HG02798 (cell line): Measurements from ENCODE around the gene LRRFIP1.
A peak's percentile ranks its signal among the peaks of the same experiment; 100 is the strongest.

Source experiments
- ATAC-seq: cut with Tn5 transposase; IDR thresholded peaks from one replicate; pipeline ENCODE4 v1.9.1; 2021; ENCODE audit warnings: mild to moderate bottlenecking; ENCODE audit not compliant: unreplicated experiment, poor library complexity

The LRRFIP1 gene

DNA sequence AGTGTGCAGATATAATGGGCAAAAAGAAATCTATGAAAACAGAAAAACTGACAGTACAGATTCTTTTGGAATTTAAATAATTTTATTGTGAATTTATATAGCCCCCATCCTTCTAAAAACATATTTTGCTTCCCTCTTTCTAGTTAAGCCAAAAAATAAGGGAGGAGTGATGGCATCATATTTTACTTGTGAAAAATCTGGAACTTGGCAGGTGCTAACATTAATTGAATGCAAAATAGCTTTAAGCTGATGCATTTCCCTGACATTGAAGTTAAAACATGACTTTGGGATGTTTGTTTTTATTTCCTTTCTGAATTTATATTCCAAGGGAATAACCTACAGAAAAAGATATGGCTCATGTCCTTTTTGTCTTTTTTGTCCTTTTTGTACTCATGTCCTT lies 88.6 kb downstream of the LRRFIP1 start:
- no peak for ATAC-seq

DNA sequence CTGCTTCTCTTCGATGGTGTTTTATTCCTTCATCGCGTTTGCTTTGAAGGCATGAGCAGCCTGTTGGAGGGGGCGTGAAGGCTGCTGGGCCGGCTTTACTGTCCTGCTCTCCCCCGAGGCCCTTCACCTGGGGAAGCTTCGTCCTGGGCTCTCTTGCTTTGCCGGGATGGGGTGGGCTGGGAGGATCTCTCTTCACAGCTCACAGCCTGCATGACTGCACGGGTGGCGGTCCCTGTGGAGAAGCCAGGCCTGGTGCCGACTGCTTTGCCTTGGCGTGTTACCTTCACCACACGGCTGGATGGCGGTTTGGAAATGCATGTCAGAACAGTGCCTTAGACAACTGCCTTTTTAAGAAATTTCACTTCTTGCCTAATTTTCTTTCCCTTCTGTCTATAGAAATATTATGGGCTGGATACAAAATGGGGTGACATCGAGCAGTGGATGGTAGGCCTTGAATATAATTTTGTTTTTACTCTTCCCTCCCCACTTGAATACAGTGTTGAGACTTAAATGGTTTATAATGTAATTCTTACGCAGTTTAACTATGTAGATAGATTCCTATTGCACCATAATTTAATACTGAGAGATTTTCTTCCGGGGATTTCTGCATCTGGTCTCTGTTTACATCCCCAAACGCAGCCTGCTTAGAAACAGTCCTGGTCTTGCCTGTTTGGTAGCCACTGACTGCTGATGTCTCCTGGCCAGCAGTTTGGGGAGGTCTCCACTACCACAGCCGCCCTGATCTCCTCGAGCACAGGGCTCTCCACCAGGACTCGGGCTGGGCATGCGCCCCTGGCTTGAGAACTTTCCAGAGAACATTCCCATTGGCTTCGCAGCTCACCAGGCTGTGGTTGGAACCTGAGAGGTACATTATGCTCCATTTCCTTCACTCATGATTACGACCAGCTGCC lies 90.2 kb downstream of the LRRFIP1 start:
- ATAC-seq, result no peak

DNA sequence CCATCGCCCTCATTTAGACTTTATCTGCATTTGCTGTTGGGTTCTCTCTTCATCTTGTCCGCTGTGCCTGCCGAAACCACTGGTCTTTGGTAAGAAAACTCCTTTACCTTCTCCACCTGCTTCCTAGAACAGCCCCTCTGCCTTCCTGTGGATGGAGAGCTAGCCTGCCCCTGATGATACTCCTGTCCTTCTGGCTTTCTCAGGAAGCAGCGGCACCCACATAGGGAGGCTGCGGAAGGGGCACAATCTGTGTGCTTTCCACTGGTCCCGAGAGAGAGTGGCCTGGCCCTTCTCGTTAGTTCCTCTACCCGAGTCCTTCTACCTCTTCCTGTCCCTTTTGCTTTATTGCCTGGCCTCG lies 90.9 kb downstream of the LRRFIP1 start:
- no peak for ATAC-seq

DNA sequence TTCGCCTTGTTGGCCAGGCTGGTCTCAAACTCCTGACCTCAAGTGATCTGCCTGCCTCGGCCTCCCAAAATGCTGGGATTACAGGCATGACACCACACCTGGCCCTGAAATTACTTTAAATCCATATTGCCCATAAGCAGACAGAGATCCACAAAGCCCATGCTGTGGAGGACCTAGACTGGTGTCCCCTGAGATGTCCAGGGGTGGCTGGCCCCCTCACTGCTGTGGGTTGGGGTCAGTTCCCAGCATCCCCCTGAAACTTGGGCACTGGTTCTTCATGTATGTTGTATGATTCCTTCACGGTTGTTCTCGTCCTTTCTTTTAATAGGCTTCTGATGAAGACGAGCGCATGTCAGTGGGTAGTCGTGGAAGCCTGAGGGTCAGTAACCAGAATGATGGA lies 93.1 kb downstream of the LRRFIP1 start:
- ATAC-seq, result no peak

DNA sequence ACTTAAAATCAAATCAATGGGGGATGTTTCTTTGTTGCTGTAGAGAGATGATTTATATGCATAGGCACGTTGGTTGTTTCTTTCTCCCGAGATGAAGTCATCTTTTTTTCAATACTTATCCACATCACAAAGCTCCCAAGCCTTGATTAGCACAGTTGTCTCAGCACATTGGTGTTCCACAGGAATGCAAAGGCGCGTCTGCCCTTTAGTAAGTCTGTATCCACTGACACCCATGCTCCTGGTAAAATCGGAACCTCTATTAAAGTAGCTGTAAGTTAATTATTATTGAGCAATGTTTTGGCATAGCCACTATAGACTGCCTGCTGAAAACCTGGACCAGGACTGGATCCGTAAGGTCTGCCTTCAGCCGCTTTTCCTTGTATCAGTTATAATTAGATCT lies 93.6 kb downstream of the LRRFIP1 start:
- ATAC-seq, result no peak

DNA sequence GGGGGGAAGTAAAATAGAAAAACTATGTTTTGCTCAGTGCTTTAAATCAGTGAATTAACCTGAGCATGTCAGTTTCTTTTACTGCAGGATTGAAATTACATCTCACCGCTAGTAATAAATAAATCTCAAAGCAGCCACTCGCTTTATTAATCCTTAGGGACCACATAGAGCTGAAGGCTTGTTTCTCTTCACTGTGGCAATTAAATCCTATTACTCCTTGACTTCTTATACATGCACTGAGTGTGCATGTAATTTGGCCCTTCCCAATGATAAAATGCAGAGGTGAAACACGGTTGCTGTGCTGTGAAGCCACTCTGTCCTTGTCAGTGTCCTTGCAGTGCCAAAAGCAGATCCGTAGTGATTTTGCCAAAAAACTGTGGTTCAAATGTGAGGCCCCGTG lies 94.1 kb downstream of the LRRFIP1 start:
- no peak for ATAC-seq

DNA sequence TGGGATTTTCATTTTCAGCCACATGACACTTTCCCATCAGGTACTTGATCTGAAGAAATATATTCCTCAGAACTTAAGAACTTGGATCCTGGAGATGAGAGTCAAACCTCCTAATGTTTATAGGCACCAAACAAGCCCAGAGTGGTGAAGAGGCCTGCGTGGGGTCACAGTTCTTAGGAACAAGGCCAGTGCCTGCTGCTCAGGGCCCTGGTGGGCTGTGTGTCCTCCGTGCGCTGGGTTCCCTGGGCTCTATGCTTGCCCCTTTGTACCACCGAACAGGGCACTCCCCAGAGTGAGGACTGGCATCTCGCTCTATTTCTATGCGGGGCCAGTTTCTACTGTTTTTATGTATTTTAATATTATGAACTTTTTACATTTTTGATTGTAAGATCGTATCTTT lies 95.2 kb downstream of the LRRFIP1 start:
- ATAC-seq, result no peak

DNA sequence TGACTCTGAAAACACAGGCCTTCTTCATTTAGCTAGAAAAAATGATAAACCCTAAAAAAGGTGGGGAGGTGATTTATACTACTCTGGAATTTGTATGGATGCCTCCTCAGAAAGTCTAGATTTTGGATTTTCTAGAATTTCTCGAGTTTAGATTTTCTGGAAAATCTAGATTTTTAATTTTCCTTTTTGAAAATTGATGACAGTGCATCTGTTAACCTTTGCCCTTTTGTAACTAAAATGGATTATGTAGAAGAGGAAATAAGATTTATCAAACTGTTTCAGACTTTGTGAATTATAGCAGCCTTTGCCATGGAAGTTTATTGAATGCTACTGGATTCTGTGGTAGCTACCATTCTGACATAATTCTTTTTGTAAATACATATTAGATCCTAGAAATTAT lies 95.6 kb downstream of the LRRFIP1 start:
- no peak for ATAC-seq

DNA sequence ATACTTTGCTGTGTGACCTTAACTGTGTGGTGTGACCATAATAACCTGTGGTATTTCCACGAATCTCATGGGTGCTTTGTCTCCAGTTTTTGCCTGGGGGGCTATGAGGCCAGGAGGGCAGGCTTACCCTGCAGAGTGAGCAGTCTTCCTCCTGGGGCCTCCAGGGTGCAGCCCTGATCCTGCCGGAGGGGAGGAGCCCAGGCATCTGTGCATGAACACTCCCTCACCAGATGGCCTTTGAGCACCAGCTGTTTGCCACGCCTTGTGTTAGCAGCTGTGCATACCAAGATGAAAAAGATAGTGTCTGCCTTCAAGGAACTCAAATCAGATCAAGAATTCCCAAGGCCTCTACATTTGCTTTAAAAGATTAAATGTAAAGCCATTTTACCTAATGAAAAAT lies 96.2 kb downstream of the LRRFIP1 start:
- ATAC-seq, result peak; percentile 85

DNA sequence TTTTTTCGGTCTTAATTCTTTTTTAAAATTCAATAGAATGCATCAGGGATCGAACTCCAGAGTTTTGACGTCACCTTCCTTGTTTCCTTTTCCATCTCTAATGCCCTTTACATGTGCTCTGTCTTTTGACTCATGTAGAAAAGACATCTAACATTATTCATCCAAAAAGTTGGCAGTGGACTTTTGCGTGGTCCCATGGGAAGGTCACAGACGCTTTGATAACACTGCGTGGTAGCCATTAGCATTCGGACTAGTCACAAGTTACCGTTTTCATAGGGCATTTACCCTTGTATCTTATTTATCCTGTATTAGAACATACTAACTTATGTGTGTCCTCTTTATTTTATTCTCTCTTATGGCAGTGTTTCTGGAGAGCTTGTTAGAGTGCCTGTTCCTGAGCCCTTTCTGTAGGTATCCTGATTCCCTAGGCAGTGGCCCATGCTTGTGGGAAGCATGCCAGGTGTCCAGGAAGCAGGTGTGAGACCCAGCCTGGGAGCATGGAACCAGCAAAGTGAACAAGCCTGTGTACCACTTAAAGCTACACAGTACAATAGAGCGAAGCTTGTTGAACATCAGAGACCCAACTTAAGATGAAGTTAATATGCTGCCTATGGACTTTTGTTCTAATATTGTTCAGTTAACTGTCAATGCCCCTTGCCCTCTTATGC lies 97.6 kb downstream of the LRRFIP1 start:
- no peak for ATAC-seq

DNA sequence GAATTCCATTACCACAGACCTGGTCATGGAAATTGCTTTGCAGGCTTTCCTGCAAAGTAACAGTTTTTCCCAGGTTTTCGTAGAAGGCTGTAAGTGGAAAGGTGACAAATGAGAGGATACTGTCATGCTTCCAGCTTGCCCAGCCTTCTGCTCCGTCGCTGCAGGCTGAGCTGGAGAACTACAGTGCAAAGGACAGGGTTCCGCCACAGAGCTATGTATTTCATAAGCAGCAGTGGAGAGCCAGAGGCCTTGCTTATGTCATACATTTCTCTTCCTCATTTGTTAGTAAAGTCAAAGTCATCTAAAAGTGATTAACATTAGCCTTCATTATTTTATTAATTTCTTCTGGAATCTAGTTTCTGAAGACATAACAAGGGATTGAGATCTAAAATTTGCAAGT lies 98.3 kb downstream of the LRRFIP1 start:
- ATAC-seq, result no peak

DNA sequence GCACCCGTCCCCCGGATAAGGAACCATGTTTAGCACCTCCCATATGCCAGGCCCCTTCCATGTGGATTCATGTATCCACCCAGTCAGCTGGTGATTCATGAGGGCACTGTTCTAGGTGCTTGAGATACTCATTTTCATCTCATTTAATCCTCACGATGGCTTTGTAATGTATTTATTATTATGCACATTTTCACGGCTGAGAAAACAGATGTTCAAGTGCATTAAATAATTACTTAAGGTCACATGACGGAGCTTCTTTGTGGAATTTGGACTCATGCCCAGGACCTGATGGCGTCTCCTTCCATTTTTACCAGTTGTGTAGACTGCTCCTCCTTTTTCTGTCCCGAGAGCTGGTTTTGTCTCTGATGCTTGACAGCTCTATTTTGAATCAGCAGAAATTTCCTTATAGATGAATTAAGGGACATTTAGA lies 99.0 kb downstream of the LRRFIP1 start:
- ATAC-seq, result no peak

DNA sequence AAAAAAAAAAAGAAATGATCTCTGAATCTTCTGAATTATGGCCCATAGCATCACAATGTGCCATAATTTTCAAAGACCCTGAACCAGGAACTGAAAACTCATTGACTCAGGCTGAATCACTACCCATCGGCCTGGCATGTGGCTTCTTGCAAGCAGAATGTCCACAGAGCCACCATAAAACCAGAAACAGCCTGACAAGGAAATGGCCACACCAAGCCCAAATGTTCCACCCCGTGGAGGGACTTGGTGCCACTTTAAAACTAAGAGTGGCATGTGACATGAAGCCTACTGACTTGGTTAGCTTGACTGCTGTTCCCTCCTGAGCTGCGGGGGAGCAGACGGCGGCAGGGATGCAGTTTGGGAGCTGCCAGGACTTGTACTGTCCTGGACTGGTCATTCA lies 100.0 kb downstream of the LRRFIP1 start:
- no peak for ATAC-seq

DNA sequence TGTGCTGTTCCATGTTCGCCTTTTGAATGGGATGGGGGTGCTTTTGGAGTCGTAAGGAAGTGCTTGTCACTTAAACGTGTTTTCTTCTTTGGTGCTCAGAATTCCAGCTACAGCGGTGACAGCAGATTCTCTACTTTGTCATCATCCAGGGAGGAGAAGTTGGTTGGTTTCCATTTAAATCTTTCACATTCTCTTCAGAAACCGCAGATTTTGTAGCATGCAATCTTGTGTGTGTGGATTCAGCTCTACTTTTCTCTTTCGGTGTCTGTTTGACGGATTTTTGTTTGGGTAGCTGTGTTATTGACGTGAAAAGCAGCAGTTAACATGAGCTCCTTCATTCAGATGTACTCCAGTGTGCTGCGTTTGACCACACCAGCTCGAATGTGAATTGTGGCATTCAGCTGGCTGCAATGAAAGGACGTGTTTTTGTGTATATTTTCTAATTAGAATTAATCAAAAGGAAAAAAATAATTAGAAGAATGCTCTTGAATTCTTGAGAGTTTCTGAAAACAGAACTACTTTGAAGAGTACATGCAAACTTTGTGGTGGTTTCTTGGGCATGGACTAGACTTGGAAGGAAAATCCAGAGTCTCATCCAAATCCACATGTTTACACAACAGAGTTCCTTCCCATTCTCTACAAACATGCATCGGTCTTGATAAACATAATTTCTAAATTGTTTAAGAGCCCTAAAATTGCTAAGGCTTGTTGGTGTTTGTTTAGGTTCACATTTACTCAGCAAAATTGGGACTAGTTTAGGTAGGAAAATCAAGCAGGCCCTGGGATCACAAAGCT lies 102.5 kb downstream of the LRRFIP1 start:
- ATAC-seq, result no peak

DNA sequence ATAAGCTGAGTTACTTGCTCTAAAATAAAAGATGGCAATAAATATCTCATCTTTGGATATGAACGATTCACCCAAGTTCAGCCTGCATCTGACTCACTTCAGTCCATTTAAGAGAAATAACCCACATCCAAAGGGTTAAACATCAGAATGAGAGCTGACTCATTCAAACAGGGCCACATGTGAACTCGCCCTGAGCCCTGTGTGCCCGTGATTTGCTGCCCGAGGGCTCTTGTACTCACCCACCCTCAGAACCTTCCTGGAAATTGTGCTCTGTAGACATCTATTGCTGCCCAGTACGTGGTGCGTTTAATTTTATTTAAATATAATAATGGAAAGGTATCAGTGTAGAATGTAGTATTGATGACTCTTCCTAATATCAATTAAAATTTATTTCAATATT lies 104.3 kb downstream of the LRRFIP1 start:
- ATAC-seq, result no peak

DNA sequence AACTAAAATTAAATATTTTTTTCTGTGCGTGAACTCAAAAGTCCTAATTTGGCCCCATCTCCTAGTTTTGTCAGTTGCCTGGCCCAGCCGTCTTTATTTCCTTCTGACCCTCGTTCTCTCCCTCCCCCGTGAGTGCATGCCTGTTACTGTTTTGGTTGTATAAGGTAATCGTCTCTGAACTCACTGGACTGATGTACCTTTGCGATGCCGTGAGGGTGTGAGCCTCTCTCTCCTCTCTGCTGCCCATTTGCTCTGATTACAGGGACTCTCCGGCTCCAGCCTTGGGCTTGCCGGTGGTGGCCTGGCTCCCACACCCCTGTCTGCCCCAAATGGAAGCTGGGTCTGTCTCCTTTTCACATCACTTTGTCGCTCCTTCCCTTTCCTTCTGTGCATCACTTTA lies 104.7 kb downstream of the LRRFIP1 start:
- ATAC-seq, result no peak

DNA sequence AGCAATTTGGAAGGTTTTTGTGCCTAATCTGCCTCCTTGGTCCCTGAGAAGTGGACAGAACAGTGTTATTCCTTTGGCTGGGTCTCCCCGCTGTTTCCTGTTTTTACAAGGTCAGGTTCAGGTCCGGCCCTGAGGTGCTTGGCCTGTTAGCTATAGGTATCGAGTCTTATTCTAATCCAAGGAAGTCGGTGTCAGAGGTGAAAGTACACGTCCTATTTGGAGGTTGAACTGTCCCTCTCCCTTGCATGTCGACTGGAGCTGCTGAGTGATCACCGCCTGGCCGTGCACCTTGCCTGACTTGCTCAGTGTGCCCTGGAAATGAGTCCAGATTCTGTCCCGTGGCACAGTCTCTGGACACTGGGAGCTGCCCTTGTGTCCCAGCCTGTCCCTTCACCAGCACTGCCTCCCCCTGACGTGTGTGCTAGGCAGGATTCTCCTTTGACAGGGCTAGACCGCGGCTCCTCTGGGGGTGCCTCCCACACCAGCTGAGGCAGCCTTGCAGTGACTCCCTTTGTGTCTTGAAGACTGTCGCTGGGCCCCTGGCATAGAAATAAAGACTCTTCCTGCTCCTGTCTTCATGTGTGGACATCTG lies 105.5 kb downstream of the LRRFIP1 start:
- no peak for ATAC-seq

DNA sequence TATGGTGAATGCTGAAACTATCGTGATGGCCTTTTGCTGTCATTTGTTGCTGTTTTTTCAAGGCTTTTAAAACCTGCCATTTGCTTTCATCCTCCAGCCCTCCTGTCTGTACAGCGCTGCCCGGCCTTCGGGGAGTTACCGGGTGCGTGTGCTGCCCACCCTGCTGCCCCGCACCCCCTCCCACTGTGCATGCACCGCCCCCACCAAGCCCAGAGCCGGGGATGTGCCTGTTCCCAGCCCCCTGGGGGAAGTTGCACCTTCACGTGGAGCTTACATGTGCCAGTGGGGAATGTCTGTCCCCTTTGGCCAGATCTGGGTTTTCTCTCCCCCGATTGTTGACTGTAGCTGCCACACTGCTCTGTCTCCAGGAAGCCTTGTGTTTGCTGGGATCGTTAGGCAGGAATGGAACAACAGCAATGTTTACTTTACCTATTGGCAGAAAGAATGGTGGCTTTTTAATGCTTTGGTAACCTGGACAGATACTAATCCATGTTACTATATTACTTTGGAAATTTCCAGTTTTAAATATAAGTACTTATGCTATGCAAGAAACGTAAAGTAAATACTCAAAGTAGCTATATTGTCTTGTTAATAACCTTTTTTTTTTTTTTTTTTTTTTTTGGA lies 106.4 kb downstream of the LRRFIP1 start:
- no peak for ATAC-seq

DNA sequence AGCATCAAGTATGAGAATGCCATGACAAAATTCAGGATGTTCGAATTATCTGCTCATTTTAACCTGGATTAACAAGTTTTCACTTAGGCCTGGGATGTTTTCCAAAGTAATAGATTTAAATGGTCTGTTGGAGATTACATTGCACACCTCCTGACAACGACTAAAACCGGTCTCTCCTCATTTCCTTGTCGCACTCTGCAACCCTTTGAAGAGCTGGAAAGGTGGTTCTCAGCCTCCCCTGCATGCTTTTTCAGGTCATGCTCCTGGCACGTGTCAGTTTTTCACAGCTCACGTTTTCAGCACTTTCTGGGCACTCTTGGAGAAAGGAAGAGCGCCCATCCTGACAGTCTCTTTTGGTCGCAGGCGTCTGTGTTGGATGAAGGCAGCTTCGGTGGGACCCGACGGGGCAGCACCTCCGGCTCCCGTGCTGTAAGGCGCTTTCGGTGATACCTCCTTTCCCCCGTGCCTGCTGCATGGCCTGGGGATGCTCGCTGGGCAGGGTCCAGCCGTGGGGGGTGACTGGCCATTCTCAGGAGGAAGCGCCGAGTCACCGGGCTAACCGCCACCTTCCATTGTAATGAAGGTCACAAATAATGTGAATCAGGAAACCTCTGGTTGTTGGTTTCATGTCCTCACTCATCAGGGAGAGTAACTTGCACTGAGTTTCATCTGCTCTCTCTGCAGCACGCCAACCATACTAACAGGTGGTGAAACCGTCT lies 107.7 kb downstream of the LRRFIP1 start:
- no peak for ATAC-seq

DNA sequence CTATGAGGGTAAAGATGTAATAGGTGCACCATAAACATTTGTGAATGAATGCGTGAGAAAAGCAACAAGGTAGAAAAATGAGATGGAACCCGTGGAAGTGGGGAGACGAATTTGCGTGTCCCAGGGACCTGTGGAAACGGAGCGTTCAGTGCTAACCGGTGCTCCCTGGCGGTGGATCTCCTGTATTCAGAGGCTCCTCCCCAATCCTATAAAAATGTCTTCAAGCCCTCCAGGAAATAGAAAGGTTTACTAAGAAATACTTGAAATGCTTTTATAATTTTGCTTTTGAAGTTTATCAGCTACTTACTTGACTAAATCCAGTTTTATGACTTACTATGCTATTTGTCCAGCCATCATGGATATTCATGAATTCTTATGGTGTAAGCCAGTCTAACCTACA lies 108.4 kb downstream of the LRRFIP1 start:
- ATAC-seq, result no peak
